H1 (cell line): ENCODE measurements around the gene DAPK2. TPM values are rescaled to one million over a fixed set of nuclear protein-coding genes. Genes with fewer than 3 reads are reported as not detected.

Experiments
- TBP ChIP-seq: IDR thresholded peaks from 2 replicates; pipeline ENCODE4 v1.6.1; 2011; ENCODE audit warnings: low read depth, low read length, improper control_type of control experiment
- polyA plus RNA-seq, 7 experiments: library from polyadenylated mRNA; depleted of rRNA in 3 of 7; stranded (reverse) in 5 of 7; unstranded in 2 of 7; fragments of >200 nt in 5 of 7; fragments of 200-250 nt in 2 of 7; gene quantifications; 1 replicate in 5 of 7; 2 replicates in 1 of 7; 4 replicates in 1 of 7; pipeline versions ENCODE4 v1.2.1 to v1.2.3, GENCODE V29; 2011 to 2013; ENCODE audit warnings: missing spikeins in 2 of 7, mixed read lengths in 2 of 7
- total RNA-seq: library from RNA; stranded (reverse); fragmentation: NEBNext Ultra II Directional; extraction: Animal tissue kit (Norgen Biotek cat#: 25700); gene quantifications from 2 replicates; pipeline ENCODE4 v1.2.1, GENCODE V29; 2021

DAPK2 gene
- total and polyA plus RNA-seq, 2 of the 8 experiments (the other 6 are each of a cell fraction or from before 2014, with no cell fraction given): 1.8 to 2.9 TPM

DNA sequence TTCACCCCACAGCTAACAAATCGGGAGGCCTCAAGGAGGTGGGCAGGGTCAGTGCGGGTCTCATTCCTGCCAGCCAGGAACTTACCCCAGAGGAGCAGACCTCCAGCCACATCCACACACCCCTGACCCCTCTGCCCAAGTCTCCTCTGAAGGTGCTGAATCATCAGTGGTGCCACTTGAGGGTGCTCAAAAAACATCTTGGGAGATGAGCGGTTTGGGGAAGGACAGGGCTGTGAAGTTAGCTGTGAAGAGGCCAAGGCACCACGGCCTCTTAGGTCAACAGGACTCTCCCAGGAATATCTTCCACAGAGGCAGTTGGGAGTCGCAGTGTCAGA, 1.2 kb downstream of the DAPK2 start (continued):
- no peak for TF ChIP-seq TBP
